ENCODE data around the gene MARCHF2.

Gene MARCHF2

GRCh38 chr19:8387688-8388611 lies 25.2 kb upstream of the MARCHF2 start:
- DNase-seq (ENCODE audit: low read depth) = no peak

- DNase-seq (ENCODE audit: low read depth) = no peak
Measured at GRCh38 chr19:8388612-8388958, 24.5 kb upstream of the MARCHF2 start.

- DNase-seq (ENCODE audit: low read depth) = peak; percentile 93
Measured at GRCh38 chr19:8389891-8390616, 23.1 kb upstream of the MARCHF2 start, which contains the start of gene RAB11B. RAB11B (plus strand) TSS chr19:8390360; CDS start chr19:8390417, 57 bp downstream.

- peak; percentile 78 for DNase-seq (ENCODE audit: low read depth)
Measured at GRCh38 chr19:8390617-8390981, 22.5 kb upstream of the MARCHF2 start.

- DNase-seq (ENCODE audit: low read depth) = no peak
Measured at GRCh38 chr19:8391198-8392016, 21.7 kb upstream of the MARCHF2 start.

GRCh38 chr19:8392017-8392591 lies 21.0 kb upstream of the MARCHF2 start:
- DNase-seq (ENCODE audit: low read depth) = no peak

- no peak for DNase-seq (ENCODE audit: low read depth)
Measured at GRCh38 chr19:8393192-8393870, 19.8 kb upstream of the MARCHF2 start.

GRCh38 chr19:8393871-8394250 lies 19.2 kb upstream of the MARCHF2 start:
- DNase-seq (ENCODE audit: low read depth) = no peak

GRCh38 chr19:8395621-8396082 lies 17.5 kb upstream of the MARCHF2 start:
- DNase-seq (ENCODE audit: low read depth) = no peak

GRCh38 chr19:8396185-8396562 lies 16.9 kb upstream of the MARCHF2 start:
- no peak for DNase-seq (ENCODE audit: low read depth)

GRCh38 chr19:8396563-8397203 lies 16.4 kb upstream of the MARCHF2 start:
- peak; percentile 45 for DNase-seq (ENCODE audit: low read depth)

GRCh38 chr19:8397271-8397670 lies 15.8 kb upstream of the MARCHF2 start:
- DNase-seq (ENCODE audit: low read depth) = no peak

- no peak for DNase-seq (ENCODE audit: low read depth)
Measured at GRCh38 chr19:8397746-8398310, 15.3 kb upstream of the MARCHF2 start.

- no peak for DNase-seq (ENCODE audit: low read depth)
Measured at GRCh38 chr19:8398311-8398771, 14.8 kb upstream of the MARCHF2 start.

- no peak for DNase-seq (ENCODE audit: low read depth)
Measured at GRCh38 chr19:8399681-8400188, 13.4 kb upstream of the MARCHF2 start.

GRCh38 chr19:8401981-8402411 lies 11.1 kb upstream of the MARCHF2 start:
- DNase-seq (ENCODE audit: low read depth) = no peak

GRCh38 chr19:8403098-8403819 lies 9.8 kb upstream of the MARCHF2 start:
- DNase-seq (ENCODE audit: low read depth) = no peak

GRCh38 chr19:8403820-8404109 lies 9.3 kb upstream of the MARCHF2 start:
- no peak for DNase-seq (ENCODE audit: low read depth)

- no peak for DNase-seq (ENCODE audit: low read depth)
Measured at GRCh38 chr19:8404391-8405151, 8.5 kb upstream of the MARCHF2 start.

All from stimulated activated CD8-positive, alpha-beta memory T cell treated with anti-CD3 and anti-CD28 coated beads, Interleukin-12 subunit alpha, Interleukin-12 subunit beta, amount 100 ng/mL, for 4 hours (primary cell).